GM19468 (cell line): ENCODE measurements around the gene SND1.

Experiments
- ATAC-seq: cut with Tn5 transposase; IDR thresholded peaks from one replicate; pipeline ENCODE4 v1.9.1; 2021; ENCODE audit warnings: mild to moderate bottlenecking, moderate library complexity, moderate number of reproducible peaks; ENCODE audit not compliant: unreplicated experiment; ENCODE audit errors: extremely low read depth

Gene SND1

GRCh38 chr7:127974446-127975035 is 322.5 kb downstream of the SND1 start:
- no peak for ATAC-seq

- no peak for ATAC-seq
Measured at GRCh38 chr7:127976056-127976737, 324.2 kb downstream of the SND1 start.

- ATAC-seq = no peak
Measured at GRCh38 chr7:127976738-127977120, 324.7 kb downstream of the SND1 start.

GRCh38 chr7:127978421-127978820 is 326.4 kb downstream of the SND1 start:
- no peak for ATAC-seq

- ATAC-seq = no peak
Measured at GRCh38 chr7:127979113-127979727, 327.2 kb downstream of the SND1 start.

- no peak for ATAC-seq
Measured at GRCh38 chr7:127979728-127980126, 327.7 kb downstream of the SND1 start.

- ATAC-seq = no peak
Measured at GRCh38 chr7:127980901-127981300, 328.9 kb downstream of the SND1 start.

- ATAC-seq = no peak
Measured at GRCh38 chr7:127981965-127982364, 330.0 kb downstream of the SND1 start.

GRCh38 chr7:127983804-127984332 is 331.9 kb downstream of the SND1 start:
- ATAC-seq = no peak

- ATAC-seq = no peak
Measured at GRCh38 chr7:127986581-127987521, 334.9 kb downstream of the SND1 start.

GRCh38 chr7:127988751-127989150 is 336.8 kb downstream of the SND1 start:
- ATAC-seq = no peak

GRCh38 chr7:127993317-127993716 is 341.3 kb downstream of the SND1 start:
- no peak for ATAC-seq

- no peak for ATAC-seq
Measured at GRCh38 chr7:127993987-127994386, 342.0 kb downstream of the SND1 start.

- ATAC-seq = no peak
Measured at GRCh38 chr7:127995156-127995880, 343.3 kb downstream of the SND1 start.

GRCh38 chr7:127995881-127996215 is 343.9 kb downstream of the SND1 start:
- no peak for ATAC-seq

- ATAC-seq = no peak
Measured at GRCh38 chr7:127996253-127997071, 344.5 kb downstream of the SND1 start.

- ATAC-seq = no peak
Measured at GRCh38 chr7:127997226-127997922, 345.4 kb downstream of the SND1 start.

- no peak for ATAC-seq
Measured at GRCh38 chr7:127998671-127999070, 346.7 kb downstream of the SND1 start.
